A549 (cell line): ENCODE data around the gene PRKG1. TPM values are rescaled to one million over a fixed set of nuclear protein-coding genes. Genes with fewer than 3 reads are reported as not detected.

Experiments
- ATAC-seq, 2 experiments: fragments of 200-7000 bp in 1 of 2; fragments of >200 bp in 1 of 2; cut with Nextera tagmentation in 1 of 2; cut with Tn5 transposase in 1 of 2; 3 replicates each; pipeline versions ENCODE4 v1.8.0 to v1.9.1; 2018 to 2020; ENCODE audit warnings: mild to moderate bottlenecking in 1 of 2, moderate library complexity in 1 of 2
- CTCF ChIA-PET: fragments of 300-600 bp; sonication (Branson Sonifier 250); formaldehyde crosslinking; extraction: SDS; loops from one replicate; lab custom pipeline; 2021; ENCODE audit warnings: antibody characterized with exemption, inconsistent platforms; lab: Yijun Ruan, JAX
- POLR2A ChIA-PET: fragments of 350-600 bp; formaldehyde crosslinking; extraction: SDS; loops from one replicate; lab custom pipeline; 2021; ENCODE audit warnings: antibody characterized with exemption, inconsistent platforms; lab: Yijun Ruan, JAX
- DNase-seq, 2 experiments: peaks; one replicate each; pipeline versions ENCODE4 v3.0.0 to v3.0.0-alpha.2; 2011 to 2016; ENCODE audit warnings: low read depth in 1 of 2, low spot score in 1 of 2
- FAIRE-seq: peaks from 2 replicates; lab custom pipeline; 2011; peaks lifted over from hg19 to GRCh38; lab: Jason Lieb, UNC
- H3K27ac ChIP-seq, 2 experiments: fragments of >200 bp; sonication (Bioruptor Twin); formaldehyde crosslinking; 3 replicates each; pipeline ENCODE4 v1.5.1; 2016 to 2017
- H3K4me1 ChIP-seq: fragments of >200 bp; sonication (Bioruptor Twin); formaldehyde crosslinking; 3 replicates; pipeline ENCODE4 v1.6.1; 2016
- H3K4me2 ChIP-seq: fragments of >200 bp; sonication (Bioruptor Twin); formaldehyde crosslinking; 3 replicates; pipeline ENCODE4 v1.6.1; 2016
- H3K4me3 ChIP-seq: fragments of >200 bp; sonication (Bioruptor Twin); formaldehyde crosslinking; 3 replicates; pipeline ENCODE4 v1.5.1; 2016
- H3K9me3 ChIP-seq: fragments of >200 bp; sonication (Bioruptor Twin); formaldehyde crosslinking; 3 replicates; pipeline ENCODE4 v1.6.1; 2016
- CBX2 ChIP-seq: fragments of 200-600 bp; sonication (generic); IDR thresholded peaks from 2 replicates; pipeline ENCODE4 v1.6.1; 2016; ENCODE audit warnings: low read depth, mild to moderate bottlenecking, borderline replicate concordance
- CBX8 ChIP-seq: fragments of 200-600 bp; sonication (generic); IDR thresholded peaks from 2 replicates; pipeline ENCODE4 v1.6.1; 2016
- EHMT2 ChIP-seq: fragments of 200-600 bp; sonication (generic); IDR thresholded peaks from 2 replicates; pipeline ENCODE4 v1.6.1; 2016; ENCODE audit warnings: antibody characterized with exemption, low read depth, mild to moderate bottlenecking, moderate library complexity
- FOXS1 ChIP-seq: fragments of 250-450 bp; sonication (Bioruptor Pico); IDR thresholded peaks from 2 replicates; pipeline ENCODE4 v1.5.0; 2020; ENCODE audit warnings: mild to moderate bottlenecking, moderate library complexity
- HEYL ChIP-seq: fragments of 250-450 bp; sonication (Bioruptor Pico); IDR thresholded peaks from 2 replicates; pipeline ENCODE4 v1.8.0; 2021; ENCODE audit warnings: mild to moderate bottlenecking, moderate library complexity
- HOXB13 ChIP-seq: fragments of 250-450 bp; sonication (Bioruptor Pico); IDR thresholded peaks from 2 replicates; pipeline ENCODE4 v1.5.0; 2020; ENCODE audit warnings: low read depth, mild to moderate bottlenecking, moderate library complexity
- JUN ChIP-seq, 2 experiments: fragments of >200 bp; sonication (Bioruptor Twin); formaldehyde crosslinking; IDR thresholded peaks; 2 replicates in 1 of 2; 3 replicates in 1 of 2; pipeline ENCODE4 v1.6.1; 2016 to 2017
- KDM5A ChIP-seq: fragments of 200-600 bp; sonication (generic); IDR thresholded peaks from 2 replicates; pipeline ENCODE4 v1.6.1; 2016; ENCODE audit warnings: antibody characterized with exemption, mild to moderate bottlenecking
- MAFK ChIP-seq: fragments of 450-650 bp; IDR thresholded peaks from 2 replicates; pipeline ENCODE4 v1.6.1; 2014; ENCODE audit not compliant: partially characterized antibody
- MAZ ChIP-seq: fragments of 150-350 bp; IDR thresholded peaks from 2 replicates; pipeline ENCODE4 v1.6.1; 2014; ENCODE audit warnings: antibody characterized with exemption, low read depth, low read length, borderline replicate concordance
- NR3C1 ChIP-seq: fragments of >200 bp; sonication (Bioruptor Twin); formaldehyde crosslinking; IDR thresholded peaks from 3 replicates; pipeline ENCODE4 v1.6.1; 2017
- POLR2A ChIP-seq: IDR thresholded peaks from 2 replicates; pipeline ENCODE4 v1.6.1; 2012; ENCODE audit warnings: mild to moderate bottlenecking, low read length
- RCOR1 ChIP-seq: fragments of 150-350 bp; IDR thresholded peaks from 2 replicates; pipeline ENCODE4 v1.6.1; 2014; ENCODE audit warnings: antibody characterized with exemption, low read length, low read depth
- RNF2 ChIP-seq: fragments of 200-600 bp; sonication (generic); IDR thresholded peaks from 2 replicates; pipeline ENCODE4 v1.6.1; 2016; ENCODE audit warnings: low read depth, mild to moderate bottlenecking, antibody characterized with exemption, moderate library complexity, borderline replicate concordance
- TFCP2L1 ChIP-seq: fragments of 250-450 bp; sonication (Bioruptor Pico); IDR thresholded peaks from 2 replicates; pipeline ENCODE4 v1.5.0; 2021; ENCODE audit warnings: mild to moderate bottlenecking
- TP53 ChIP-seq: fragments of 250-450 bp; sonication (Bioruptor Pico); IDR thresholded peaks from 2 replicates; pipeline ENCODE4 v1.5.0; 2021; ENCODE audit warnings: mild to moderate bottlenecking, moderate library complexity
- ZNF302 ChIP-seq: fragments of 250-450 bp; sonication (Bioruptor Pico); IDR thresholded peaks from 2 replicates; pipeline ENCODE4 v1.9.0; 2021; ENCODE audit warnings: inconsistent platforms, mild to moderate bottlenecking, moderate library complexity
- WGBS: methylation state at CpG from one replicate; pipeline ENCODE4 v1.1.6; 2017; ENCODE audit errors: missing lambda C conversion rate; 5-methylcytosine and 5-hydroxymethylcytosine counted together
- polyA plus RNA-seq, 4 experiments: library from polyadenylated mRNA; depleted of rRNA in 3 of 4; stranded (reverse); fragments of >200 nt; fragmentation: RNase III in 1 of 4; extraction: RNeasy Plus Mini Kit Qiagen cat#74134 plus additional on column Dnase treatment in 1 of 4; gene quantifications; 2 replicates in 3 of 4; 3 replicates in 1 of 4; pipeline ENCODE4 v1.2.3, GENCODE V29; 2011 to 2017
- TF ChIP-seq, protein P1 (sequence below): IDR thresholded peaks from 2 replicates; pipeline ENCODE4 v1.6.1; 2012; ENCODE audit warnings: low read depth, borderline replicate concordance
- TF ChIP-seq, protein P2 (sequence below): fragments of >200 bp; sonication (Bioruptor Twin); formaldehyde crosslinking; IDR thresholded peaks from 2 replicates; pipeline ENCODE4 v1.6.1; 2016
- TF ChIP-seq, protein P3 (sequence below): fragments of 450-650 bp; IDR thresholded peaks from 2 replicates; pipeline ENCODE4 v1.6.1; 2014; ENCODE audit warnings: antibody characterized with exemption
- TF ChIP-seq, protein P4 (sequence below): fragments of 150-350 bp; IDR thresholded peaks from 2 replicates; pipeline ENCODE4 v1.6.1; 2014; ENCODE audit warnings: low read depth, mild to moderate bottlenecking, low read length
- TF ChIP-seq, protein P5 (sequence below): fragments of >200 bp; sonication (Bioruptor Twin); formaldehyde crosslinking; IDR thresholded peaks from 3 replicates; pipeline ENCODE4 v1.5.1; 2016
- TF ChIP-seq, protein P6 (sequence below): IDR thresholded peaks from 2 replicates; pipeline ENCODE4 v1.6.1; 2012

Gene PRKG1
- polyA plus RNA-seq, 2 of the 4 experiments (the other 2 are of a cell fraction), result not detected

DNA sequence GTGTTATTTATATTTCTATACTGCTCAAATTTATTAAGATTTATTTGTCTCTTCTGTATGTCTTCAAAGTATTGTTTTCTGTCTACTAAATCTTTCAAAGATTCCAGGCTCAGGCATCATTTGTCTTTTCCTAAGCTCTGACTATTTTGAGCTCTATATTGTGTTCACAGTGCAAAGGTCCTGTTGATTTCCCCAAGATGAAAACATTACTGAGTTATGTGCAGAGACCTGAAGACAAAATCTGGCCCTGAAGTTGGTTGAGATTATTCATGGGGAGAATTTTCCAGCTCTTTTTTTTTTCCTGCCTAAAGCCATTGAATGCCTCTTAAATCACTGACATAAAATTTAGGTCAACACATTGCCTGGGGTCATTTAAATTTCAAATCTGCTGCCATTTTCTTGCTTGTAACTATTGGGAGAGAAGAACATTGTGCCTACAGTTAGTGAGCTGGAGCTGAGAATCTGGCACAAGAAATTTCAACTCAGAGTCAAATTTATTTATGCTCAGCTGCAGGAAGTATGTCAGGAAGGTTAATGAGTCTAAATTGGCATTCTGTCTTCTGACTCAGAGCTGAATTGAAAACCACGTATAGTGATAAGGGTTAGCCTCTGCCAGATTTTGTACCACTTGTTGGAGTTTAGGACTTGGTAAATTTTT, 593.5 kb downstream of the PRKG1 start:
- no peak for FAIRE-seq
- Histone ChIP-seq H3K9me3 (no peaks in the 10 kb centered on the region), H3K27ac (no peak overlapping the region), H3K4me1 (no peaks in the 10 kb centered on the region), H3K4me2 (no peak overlapping the region), H3K4me3 (no peak overlapping the region)
- TF ChIP-seq, protein P1, sequence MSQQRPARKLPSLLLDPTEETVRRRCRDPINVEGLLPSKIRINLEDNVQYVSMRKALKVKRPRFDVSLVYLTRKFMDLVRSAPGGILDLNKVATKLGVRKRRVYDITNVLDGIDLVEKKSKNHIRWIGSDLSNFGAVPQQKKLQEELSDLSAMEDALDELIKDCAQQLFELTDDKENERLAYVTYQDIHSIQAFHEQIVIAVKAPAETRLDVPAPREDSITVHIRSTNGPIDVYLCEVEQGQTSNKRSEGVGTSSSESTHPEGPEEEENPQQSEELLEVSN, result no peak
- TF ChIP-seq CBX8 (no peak), JUN (IDR thresholded peaks at IDR 0.05) (no peak), MAZ (no peak), RCOR1 (no peak), NR3C1 (no peak), KDM5A (no peak), ZNF302 (CRISPR knock-in tag) (no peak), POLR2A (no peak), EHMT2 (no peak), RNF2 (no peak), TFCP2L1 (CRISPR knock-in tag) (no peak), TP53 (CRISPR knock-in tag) (no peak), HEYL (CRISPR knock-in tag) (no peak)
- TF ChIP-seq, protein P2, sequence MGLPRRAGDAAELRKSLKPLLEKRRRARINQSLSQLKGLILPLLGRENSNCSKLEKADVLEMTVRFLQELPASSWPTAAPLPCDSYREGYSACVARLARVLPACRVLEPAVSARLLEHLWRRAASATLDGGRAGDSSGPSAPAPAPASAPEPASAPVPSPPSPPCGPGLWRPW, result no peak
- TF ChIP-seq, protein P3, sequence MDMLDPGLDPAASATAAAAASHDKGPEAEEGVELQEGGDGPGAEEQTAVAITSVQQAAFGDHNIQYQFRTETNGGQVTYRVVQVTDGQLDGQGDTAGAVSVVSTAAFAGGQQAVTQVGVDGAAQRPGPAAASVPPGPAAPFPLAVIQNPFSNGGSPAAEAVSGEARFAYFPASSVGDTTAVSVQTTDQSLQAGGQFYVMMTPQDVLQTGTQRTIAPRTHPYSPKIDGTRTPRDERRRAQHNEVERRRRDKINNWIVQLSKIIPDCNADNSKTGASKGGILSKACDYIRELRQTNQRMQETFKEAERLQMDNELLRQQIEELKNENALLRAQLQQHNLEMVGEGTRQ, result no peak
- TF ChIP-seq, protein P4, sequence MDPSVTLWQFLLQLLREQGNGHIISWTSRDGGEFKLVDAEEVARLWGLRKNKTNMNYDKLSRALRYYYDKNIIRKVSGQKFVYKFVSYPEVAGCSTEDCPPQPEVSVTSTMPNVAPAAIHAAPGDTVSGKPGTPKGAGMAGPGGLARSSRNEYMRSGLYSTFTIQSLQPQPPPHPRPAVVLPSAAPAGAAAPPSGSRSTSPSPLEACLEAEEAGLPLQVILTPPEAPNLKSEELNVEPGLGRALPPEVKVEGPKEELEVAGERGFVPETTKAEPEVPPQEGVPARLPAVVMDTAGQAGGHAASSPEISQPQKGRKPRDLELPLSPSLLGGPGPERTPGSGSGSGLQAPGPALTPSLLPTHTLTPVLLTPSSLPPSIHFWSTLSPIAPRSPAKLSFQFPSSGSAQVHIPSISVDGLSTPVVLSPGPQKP, result no peak
- ChIA-PET POLR2A (no interaction called here), CTCF (no interaction called here)
- DNase-seq, result no peak
- 17% methylated on average over 1 of the region's 1 CpG for WGBS
- no peak for ATAC-seq

DNA sequence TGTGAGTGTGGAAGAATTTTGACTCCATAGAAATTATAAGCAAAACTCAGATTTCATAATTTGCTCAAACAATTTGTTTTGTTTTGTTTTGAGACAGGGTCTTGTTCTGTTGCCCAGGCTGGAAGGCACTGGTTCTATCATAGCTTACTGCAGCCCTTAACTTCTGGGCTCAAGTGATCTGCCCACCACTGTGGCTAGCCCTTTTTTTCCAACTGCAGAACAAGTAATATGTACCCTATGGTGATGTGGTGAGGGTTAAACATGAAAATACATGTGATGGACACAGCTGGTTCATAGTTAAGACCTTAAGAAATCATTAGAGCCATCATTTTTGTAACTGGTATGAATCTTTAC, 594.0 kb downstream of the PRKG1 start:
- ChIA-PET POLR2A (no interaction called here), CTCF (no interaction called here)
- FAIRE-seq (no peak), DNase-seq (no peak), ATAC-seq (no peak)
- no peak overlapping the region for H3K4me2 ChIP-seq
- TF ChIP-seq, protein P2, result no peak
- TF ChIP-seq, protein P5, sequence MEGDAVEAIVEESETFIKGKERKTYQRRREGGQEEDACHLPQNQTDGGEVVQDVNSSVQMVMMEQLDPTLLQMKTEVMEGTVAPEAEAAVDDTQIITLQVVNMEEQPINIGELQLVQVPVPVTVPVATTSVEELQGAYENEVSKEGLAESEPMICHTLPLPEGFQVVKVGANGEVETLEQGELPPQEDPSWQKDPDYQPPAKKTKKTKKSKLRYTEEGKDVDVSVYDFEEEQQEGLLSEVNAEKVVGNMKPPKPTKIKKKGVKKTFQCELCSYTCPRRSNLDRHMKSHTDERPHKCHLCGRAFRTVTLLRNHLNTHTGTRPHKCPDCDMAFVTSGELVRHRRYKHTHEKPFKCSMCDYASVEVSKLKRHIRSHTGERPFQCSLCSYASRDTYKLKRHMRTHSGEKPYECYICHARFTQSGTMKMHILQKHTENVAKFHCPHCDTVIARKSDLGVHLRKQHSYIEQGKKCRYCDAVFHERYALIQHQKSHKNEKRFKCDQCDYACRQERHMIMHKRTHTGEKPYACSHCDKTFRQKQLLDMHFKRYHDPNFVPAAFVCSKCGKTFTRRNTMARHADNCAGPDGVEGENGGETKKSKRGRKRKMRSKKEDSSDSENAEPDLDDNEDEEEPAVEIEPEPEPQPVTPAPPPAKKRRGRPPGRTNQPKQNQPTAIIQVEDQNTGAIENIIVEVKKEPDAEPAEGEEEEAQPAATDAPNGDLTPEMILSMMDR, result no peak
- TF ChIP-seq HOXB13 (CRISPR knock-in tag) (no peak), FOXS1 (no peak), MAFK (no peak), CBX2 (no peak)
- TF ChIP-seq, protein P6, sequence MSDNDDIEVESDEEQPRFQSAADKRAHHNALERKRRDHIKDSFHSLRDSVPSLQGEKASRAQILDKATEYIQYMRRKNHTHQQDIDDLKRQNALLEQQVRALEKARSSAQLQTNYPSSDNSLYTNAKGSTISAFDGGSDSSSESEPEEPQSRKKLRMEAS, result no peak
- TF ChIP-seq, protein P4, result no peak
- H3K27ac ChIP-seq, result no peak overlapping the region
- H3K4me3 ChIP-seq, result no peak overlapping the region
- H3K4me1 ChIP-seq, result no peaks in the 10 kb centered on the region
- H3K9me3 ChIP-seq, result no peaks in the 10 kb centered on the region
